GM12864 (cell line): Measurements from ENCODE around the gene OGT.
A peak's percentile ranks its signal among the peaks of the same experiment; 100 is the strongest.

Experiments used
- DNase-seq: peaks from one replicate; pipeline ENCODE4 v3.0.0-alpha.2; 2011; ENCODE audit warnings: low read depth
- H3K4me3 ChIP-seq: 2 replicates; pipeline ENCODE4 v1.5.1; 2011; ENCODE audit warnings: mild to moderate bottlenecking, low read depth, low read length, control low read depth
- TF ChIP-seq, protein P1 (sequence below): IDR thresholded peaks from 2 replicates; pipeline ENCODE4 v1.5.1; 2011; ENCODE audit warnings: low read depth, mild to moderate bottlenecking, moderate library complexity, low read length, control low read depth, inconsistent platforms; ENCODE audit errors: missing control alignments

Gene OGT

GRCh38 chrX:71540801-71541200, 7.9 kb downstream of the OGT start:
- no peak overlapping the region; the same call in 1 of the 2 replicates for H3K4me3 ChIP-seq
- no peak for DNase-seq
- TF ChIP-seq, protein P1, sequence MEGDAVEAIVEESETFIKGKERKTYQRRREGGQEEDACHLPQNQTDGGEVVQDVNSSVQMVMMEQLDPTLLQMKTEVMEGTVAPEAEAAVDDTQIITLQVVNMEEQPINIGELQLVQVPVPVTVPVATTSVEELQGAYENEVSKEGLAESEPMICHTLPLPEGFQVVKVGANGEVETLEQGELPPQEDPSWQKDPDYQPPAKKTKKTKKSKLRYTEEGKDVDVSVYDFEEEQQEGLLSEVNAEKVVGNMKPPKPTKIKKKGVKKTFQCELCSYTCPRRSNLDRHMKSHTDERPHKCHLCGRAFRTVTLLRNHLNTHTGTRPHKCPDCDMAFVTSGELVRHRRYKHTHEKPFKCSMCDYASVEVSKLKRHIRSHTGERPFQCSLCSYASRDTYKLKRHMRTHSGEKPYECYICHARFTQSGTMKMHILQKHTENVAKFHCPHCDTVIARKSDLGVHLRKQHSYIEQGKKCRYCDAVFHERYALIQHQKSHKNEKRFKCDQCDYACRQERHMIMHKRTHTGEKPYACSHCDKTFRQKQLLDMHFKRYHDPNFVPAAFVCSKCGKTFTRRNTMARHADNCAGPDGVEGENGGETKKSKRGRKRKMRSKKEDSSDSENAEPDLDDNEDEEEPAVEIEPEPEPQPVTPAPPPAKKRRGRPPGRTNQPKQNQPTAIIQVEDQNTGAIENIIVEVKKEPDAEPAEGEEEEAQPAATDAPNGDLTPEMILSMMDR, result no peak

DNA sequence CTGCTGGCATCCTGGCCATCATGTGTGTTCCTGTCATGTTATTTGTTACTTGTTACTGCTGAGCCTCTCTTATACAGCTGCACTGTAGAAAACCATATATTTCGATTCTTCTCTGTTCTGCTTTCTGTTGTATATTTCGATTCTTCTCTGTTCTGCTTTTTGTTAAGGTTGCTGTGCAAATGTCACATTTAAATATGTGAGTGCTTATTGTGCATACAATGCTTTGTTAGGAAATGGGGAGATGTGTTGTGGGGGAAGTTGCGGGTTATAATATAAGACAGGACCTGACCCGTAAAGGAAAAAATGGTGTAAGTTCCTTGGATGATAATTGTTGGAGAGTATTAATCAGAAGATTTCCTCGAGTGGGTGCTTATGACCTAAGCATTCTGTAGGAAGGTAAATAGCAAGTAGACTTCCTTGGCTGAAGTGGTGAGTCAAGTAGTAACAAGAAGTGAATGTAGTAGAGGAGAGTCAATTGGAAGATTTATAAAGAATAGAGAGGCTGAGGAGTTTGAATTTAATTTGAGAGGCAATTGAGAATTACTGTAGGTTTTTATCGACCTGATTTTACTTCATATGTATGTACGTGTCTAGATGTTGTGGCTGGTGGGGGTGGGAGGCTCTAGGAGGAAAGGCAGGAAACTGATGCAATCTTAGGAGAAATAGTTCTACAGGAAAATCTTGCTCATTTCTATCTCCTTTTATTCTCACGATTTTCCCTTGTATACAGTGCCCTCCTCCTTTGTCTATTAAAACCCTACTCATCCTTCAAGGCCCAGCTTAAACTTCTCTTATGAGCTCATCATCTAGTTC, 8.5 kb downstream of the OGT start:
- DNase-seq, result no peak
- peak overlapping the region; percentile 8; the same call in 1 of the 2 replicates for H3K4me3 ChIP-seq
- TF ChIP-seq, protein P1, result no peak

- TF ChIP-seq, protein P1, result no peak
- no peak for DNase-seq
Measured at GRCh38 chrX:71542411-71542810, 9.5 kb downstream of the OGT start.

GRCh38 chrX:71542825-71543224, 9.9 kb downstream of the OGT start:
- H3K4me3 ChIP-seq, result no peak overlapping the region
- DNase-seq, result no peak
- TF ChIP-seq, protein P1, result no peak

More at GRCh38 chrX:71542411-71542810, 9.5 kb downstream of the OGT start:
- no peak overlapping the region for H3K4me3 ChIP-seq

- H3K4me3 ChIP-seq, result no peak overlapping the region
- DNase-seq, result no peak
- TF ChIP-seq, protein P1, result no peak
Measured at GRCh38 chrX:71543316-71543715, 10.4 kb downstream of the OGT start.

DNA sequence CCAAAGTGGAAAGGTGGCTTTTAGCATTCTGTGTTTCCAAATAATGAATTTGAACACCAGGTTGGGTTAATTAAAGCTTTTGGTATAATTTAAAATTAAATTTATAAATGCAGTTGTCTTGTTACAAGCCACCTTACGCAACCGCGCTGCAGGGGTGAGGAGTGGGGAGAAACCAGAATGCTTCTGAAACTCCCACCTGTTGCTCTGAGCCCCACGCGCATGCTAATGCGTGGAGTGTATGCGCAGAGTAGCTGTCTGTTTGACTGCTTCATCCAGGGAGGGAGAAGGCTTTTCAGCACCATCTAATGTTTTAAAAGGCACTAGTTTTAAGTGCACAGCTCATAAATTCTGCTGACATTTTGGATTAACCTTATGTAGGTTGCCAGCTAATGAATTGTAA, 12.5 kb downstream of the OGT start:
- TF ChIP-seq, protein P1, result no peak
- no peak for DNase-seq
- H3K4me3 ChIP-seq, result no peak overlapping the region

DNA sequence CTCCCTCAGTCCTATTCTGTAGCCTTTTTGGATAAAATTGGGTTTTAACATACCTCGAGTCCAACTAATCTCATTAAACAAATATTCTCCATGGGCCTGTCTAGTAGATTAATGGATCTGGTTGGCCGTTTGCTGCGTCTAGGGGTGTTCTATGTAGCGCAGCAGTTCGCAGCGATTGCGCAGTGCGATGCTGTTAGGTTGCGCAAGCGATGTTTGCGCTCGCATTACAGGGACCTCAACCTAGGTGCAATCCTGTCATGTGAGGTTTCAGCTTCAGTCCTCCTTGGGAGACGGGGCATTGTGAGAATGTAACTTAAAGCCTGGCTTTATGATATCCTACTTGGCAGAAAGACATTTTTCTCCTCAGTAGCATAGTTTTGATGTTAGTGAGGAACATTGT, 14.0 kb downstream of the OGT start:
- TF ChIP-seq, protein P1, result no peak
- no peak for DNase-seq
- no peak overlapping the region for H3K4me3 ChIP-seq
